Epithelial cell of esophagus (primary cell): Measurements from ENCODE around the gene PPFIBP1.
"Not testable (repeated sequence)": the region's sequence is repeated elsewhere in the genome, so short reads cannot be mapped to it uniquely, and the experiment has no call there.

ENCODE experiments used
- DNase-seq: peaks from one replicate; pipeline ENCODE4 v3.0.0; 2010; ENCODE audit warnings: low read depth
- H3K4me3 ChIP-seq: 2 replicates; pipeline ENCODE4 v1.5.1; 2011; ENCODE audit warnings: mild to moderate bottlenecking, low read length, control low read depth
- TF ChIP-seq, protein P1 (sequence below): IDR thresholded peaks from 2 replicates; pipeline ENCODE4 v1.5.1; 2011; ENCODE audit warnings: low read depth, mild to moderate bottlenecking, low read length, control low read depth, inconsistent platforms; ENCODE audit not compliant: insufficient read depth; ENCODE audit errors: missing control alignments

The PPFIBP1 gene

GRCh38 chr12:27622436-27623195, 98.6 kb downstream of the PPFIBP1 start:
- TF ChIP-seq, protein P1, sequence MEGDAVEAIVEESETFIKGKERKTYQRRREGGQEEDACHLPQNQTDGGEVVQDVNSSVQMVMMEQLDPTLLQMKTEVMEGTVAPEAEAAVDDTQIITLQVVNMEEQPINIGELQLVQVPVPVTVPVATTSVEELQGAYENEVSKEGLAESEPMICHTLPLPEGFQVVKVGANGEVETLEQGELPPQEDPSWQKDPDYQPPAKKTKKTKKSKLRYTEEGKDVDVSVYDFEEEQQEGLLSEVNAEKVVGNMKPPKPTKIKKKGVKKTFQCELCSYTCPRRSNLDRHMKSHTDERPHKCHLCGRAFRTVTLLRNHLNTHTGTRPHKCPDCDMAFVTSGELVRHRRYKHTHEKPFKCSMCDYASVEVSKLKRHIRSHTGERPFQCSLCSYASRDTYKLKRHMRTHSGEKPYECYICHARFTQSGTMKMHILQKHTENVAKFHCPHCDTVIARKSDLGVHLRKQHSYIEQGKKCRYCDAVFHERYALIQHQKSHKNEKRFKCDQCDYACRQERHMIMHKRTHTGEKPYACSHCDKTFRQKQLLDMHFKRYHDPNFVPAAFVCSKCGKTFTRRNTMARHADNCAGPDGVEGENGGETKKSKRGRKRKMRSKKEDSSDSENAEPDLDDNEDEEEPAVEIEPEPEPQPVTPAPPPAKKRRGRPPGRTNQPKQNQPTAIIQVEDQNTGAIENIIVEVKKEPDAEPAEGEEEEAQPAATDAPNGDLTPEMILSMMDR, result no peak
- no peak overlapping the region for H3K4me3 ChIP-seq
- no peak for DNase-seq

DNA sequence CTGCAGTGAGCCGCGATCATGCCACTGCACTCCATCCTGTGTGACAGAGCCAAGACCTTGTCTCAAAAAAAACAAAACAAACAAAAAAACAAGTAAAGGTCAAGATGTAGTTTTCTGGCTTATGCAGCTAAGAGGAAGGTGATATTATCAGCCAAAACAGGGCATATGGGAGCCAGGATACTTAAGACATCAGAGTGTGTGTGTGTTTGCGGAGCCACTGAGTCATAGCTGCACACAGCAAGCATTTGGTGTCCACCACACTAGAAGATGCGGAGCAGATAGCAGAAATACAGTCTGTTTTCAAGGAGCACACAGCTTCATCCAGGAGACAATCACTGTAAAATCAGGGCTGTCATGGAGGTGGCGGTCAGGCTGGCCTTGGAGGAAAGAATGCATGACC, 99.6 kb downstream of the PPFIBP1 start:
- no peak overlapping the region for H3K4me3 ChIP-seq
- peak; percentile 41 for DNase-seq
- TF ChIP-seq, protein P1, result no peak

DNA sequence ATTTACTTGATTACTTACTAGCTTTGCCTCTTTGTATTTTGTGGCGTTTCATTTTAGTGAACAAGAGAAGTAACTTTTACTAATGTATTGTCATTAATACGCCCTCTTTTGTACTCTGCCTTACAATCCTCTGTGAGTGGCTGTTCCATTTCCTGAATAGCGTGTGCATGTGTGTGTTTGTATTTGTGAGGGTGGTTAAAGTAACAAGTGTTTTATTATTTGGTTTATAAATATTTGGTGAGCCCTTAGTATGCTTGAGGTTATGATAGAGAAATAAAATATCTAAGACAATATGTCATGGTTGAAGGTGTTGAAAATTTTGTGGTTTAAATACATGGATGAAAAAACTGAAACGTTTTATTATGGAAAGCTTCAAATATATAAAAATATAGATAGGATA, 100.6 kb downstream of the PPFIBP1 start:
- TF ChIP-seq, protein P1, result no peak
- H3K4me3 ChIP-seq, result no peak overlapping the region
- no peak for DNase-seq

GRCh38 chr12:27627123-27627852, 103.3 kb downstream of the PPFIBP1 start:
- H3K4me3 ChIP-seq, result no peak overlapping the region
- TF ChIP-seq, protein P1, result no peak
- peak; percentile 85 for DNase-seq

DNA sequence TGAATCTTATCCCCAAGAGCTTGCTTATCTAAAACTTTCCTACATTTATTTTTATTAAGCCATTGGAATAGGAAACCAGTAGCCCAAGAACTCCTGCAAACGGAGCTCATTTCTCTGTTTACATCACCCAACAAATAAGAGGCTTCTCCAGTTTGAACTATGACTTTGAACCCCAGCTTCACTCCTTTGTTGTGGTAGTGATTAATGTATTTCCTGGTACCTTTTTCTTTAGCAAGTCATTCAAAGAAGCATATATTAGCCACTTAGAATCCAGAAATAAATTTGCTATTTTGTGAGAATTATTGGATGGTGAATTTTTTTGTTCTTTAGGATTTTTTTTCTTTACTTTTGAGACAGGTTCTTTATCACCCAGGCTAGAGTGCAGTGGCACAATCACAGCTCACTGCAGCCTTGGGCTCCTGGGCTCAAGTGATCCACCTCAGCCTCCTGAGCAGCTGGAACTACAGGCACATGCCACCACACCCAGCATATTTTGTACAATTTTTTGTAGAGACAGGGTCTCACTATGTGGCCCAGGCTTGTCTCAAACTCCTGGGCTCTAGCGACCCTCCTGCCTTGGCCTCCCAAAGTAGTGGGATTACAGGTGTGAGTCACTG, 104.0 kb downstream of the PPFIBP1 start:
- DNase-seq, H3K4me3 ChIP-seq: not testable (repeated sequence)

DNA sequence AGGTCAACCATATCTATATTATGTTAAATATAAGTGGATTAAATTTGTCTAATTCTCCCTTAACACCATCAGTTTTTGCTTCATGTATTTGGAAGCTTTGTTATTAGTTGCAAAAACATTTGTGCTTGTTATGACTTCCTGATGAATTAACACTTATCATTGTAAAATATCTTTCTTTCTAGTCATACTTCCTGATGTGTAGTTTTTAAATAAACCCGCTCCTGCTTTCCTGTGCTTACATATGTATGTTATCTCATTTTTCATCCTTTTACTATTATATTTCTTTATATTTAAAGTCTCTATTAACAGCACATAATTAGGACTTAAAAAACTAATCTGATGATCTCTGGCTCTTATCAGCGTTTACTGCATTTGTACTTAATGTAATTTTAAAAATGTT, 106.2 kb downstream of the PPFIBP1 start:
- not testable (repeated sequence) for H3K4me3 ChIP-seq, DNase-seq

DNA sequence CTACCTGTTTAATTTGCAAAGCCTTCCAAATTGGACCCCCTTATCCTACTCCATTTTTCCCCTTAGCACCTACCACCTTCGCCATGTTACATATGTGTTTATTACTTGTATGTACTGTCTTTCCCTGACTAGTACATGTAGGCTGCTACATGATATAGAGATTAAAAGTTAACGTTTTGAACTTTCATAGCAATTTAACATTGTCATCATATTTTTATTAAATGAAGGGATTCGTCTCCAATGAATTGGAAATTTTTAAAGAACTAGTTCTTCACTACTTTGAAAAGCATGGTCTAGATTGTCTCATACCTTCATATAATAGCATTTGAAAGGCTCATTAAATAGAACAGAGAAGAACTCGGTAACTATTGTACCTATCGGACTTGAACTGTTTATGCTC, 107.4 kb downstream of the PPFIBP1 start:
- TF ChIP-seq, protein P1, result no peak
- DNase-seq, result no peak
- no peak overlapping the region for H3K4me3 ChIP-seq
